ENCODE results near the gene GRAMD4.

- no peak for TF ChIP-seq CTCF (IDR thresholded peaks at IDR 0.05 in 8 of 11, conservative IDR thresholded peaks at IDR 0.05 in 3 of 11)
- TF ChIP-seq POLR2A (IDR thresholded peaks at IDR 0.05) = no peak
Observed at GRCh38 chr22:46637711-46638600, 17.8 kb downstream of the GRAMD4 start.
